Sciatic nerve (tissue), 2 donors: ENCODE results near the gene LTC4S. TPM values are rescaled to one million over a fixed set of nuclear protein-coding genes. Genes with fewer than 3 reads are reported as not detected.
A peak's percentile ranks its signal among the peaks of the same experiment; 100 is the strongest.
"Not testable (repeated sequence)": the region's sequence is repeated elsewhere in the genome, so short reads cannot be mapped to it uniquely, and the experiment has no call there.

Experiments
- ATAC-seq: fragments of 200-7000 bp; cut with Tn5 transposase; one replicate; pipeline ENCODE4 v1.9.1; 2020; ENCODE audit warnings: mild to moderate bottlenecking, moderate library complexity
- DNase-seq: peaks from one replicate; pipeline ENCODE4 v3.0.0-alpha.2; 2020; ENCODE audit warnings: low spot score
- intact Hi-C: fragments of 100-400 bp; cut with DNase I; formaldehyde crosslinking; loops from one replicate; pipeline ENCODE4 v1.14.2; 2022
- total RNA-seq: library from RNA; stranded (reverse); fragmentation: NEBNext Ultra II Directional; extraction: Animal tissue kit (Norgen Biotek cat#: 25700); gene quantifications from one replicate; pipeline ENCODE4 v1.2.1, GENCODE V29; 2021
- donor health status: DM: no; HTN: no; CAD: no.
- donor health status: DM: no; HTN: no; CAD: no.

The LTC4S gene
- total RNA-seq, 1 donor from 2014 or later, result 21.7 TPM

- intact Hi-C loops, result no loop called here
- no peak for ATAC-seq
- no peak for DNase-seq
These were observed 25.3 kb upstream of the LTC4S start for GRCh38 chr5:179768326-179769085.

DNA sequence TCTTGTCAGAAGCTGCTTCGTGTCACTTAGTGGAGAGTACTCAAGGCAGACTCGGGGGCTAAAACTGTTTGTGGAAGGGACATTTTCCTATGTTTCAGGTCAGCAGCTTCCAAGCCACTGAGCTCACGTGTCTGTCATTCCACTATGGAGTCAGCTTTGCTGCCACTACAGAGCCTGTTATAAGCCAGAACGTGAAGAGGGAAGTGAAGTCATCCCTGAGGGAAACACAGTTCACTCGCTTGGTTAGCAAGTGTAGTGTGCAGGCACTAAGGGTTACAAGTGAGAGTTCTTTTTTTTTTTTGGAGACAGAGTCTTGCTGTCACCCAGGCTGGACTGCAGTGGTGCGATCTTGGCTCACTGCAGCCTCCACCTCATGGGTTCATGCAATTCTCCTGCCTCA lies 24.5 kb upstream of the LTC4S start:
- DNase-seq (no peak), ATAC-seq (no peak)
- intact Hi-C loops, result no loop called here

GRCh38 chr5:179769796-179770195 lies 24.0 kb upstream of the LTC4S start:
- ATAC-seq, result no peak
- intact Hi-C loops, result no loop called here
- DNase-seq, result no peak

DNA sequence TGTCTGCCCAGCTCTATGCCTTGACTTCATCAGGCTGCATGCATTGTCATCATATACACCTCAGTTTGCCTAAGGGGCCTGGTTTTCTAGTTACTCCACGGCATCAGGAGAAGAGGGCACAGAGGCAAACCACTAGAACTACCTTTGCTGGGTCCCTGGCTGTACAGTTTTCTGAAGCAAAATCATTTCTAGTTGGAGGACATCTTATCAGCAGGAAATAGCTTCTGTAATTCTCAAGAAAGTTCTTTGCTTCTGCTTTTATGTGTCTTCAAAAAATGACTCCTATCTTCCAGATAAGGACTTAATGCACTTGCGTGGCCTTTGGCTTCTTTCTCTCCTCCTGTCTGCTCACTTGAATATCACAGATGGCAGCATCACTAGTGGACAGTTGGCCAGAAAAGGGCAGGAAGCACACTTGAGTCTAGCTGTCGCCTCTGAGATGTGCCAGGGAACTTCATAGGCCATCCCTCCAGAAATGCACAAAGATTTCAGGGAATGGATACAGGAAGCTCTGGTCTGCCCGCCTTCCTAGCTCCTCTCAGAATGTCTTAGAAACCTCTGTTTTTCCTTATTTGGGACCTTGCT lies 22.4 kb upstream of the LTC4S start:
- no peak for DNase-seq
- intact Hi-C loops, result no loop called here
- ATAC-seq, result no peak

DNA sequence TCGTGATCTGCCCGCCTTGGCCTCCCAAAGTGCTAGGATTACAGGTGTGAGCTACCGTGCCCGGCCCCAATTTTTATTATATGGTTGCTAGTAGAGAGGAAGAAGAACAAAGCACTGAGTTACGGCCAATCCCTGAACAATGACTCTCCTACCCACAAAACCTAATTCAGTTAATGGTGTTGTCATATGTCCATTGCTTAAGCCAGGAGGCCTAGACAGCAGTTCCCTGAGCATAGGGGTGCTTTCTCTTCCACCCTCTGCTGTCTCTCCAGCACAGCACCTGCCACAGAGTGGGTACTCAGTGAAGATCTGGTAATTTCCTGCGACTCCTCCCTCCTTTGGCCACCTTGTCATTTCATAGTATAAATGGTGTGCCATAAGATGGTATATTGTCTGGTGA lies 21.4 kb upstream of the LTC4S start:
- intact Hi-C loops, result no loop called here
- ATAC-seq (no peak), DNase-seq (no peak)

DNA sequence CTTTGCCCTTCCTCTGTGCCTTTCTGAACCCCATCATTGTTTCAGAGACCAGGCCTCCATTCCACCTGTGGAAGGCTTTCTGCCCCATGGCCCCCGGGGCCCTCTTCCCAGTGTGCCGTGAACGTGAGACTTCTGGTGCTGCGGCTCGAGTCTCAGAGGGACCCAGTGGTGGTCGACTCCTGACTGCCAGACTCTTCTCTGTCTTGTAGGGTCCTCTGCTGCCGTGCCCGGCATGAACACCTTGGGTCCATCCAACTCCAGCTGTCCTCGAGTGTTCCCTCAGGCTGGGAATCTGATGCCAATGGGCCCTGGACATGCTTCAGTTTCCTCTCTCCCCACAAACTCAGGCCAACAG lies 20.1 kb upstream of the LTC4S start:
- no peak for DNase-seq
- intact Hi-C loops, result no loop called here
- no peak for ATAC-seq

GRCh38 chr5:179774442-179774841 lies 19.3 kb upstream of the LTC4S start:
- ATAC-seq, result no peak
- intact Hi-C loops, result no loop called here
- DNase-seq, result no peak

- ATAC-seq (no peak), DNase-seq (no peak)
- intact Hi-C loops, result no loop called here
These were observed 17.3 kb upstream of the LTC4S start for GRCh38 chr5:179776411-179776938.

- no peak for ATAC-seq
- no peak for DNase-seq
- intact Hi-C loops, result no loop called here
These were observed 16.3 kb upstream of the LTC4S start for GRCh38 chr5:179777456-179777855.

DNA sequence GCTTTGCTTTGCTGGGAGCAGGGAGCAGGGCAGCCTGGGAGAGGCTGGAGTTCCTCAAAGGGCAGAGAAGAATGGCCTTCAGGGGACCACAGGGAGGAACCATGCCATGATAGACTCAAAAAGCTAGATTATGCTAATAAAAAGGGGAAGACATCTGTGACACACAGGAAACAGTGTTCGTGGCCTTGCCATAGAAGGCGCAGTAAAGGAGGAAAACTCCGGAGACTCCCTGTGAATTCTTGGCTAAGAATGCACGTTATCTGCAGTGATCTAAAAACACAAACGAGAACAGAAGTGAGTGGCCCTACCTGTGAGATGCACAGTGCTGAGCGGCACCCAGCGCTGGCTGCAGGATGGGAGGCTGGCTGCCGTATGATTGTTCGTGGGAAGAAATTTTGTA lies 15.9 kb upstream of the LTC4S start:
- DNase-seq (no peak), ATAC-seq (peak; percentile 25)
- intact Hi-C loops, result no loop called here

DNA sequence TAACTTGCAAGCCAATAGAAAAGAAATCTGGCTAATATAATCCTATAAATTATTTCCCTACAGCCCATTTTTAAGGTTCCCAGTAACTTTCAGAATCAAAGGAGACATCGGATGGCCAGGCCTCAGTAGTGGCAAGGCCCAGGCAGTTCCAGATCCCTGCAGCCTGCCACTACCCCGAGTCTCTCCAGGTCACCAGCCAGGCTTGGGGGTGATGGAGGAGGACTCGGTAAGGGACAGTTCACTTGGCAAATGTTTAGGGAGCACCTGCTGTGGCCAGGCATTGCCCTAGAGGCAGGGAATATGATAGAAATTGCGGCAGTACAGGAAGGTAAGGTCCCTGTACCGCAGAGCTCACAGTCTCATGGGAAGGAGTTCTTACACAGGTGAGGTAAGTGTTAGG lies 15.2 kb upstream of the LTC4S start:
- ATAC-seq (no peak), DNase-seq (no peak)
- intact Hi-C loops, result no loop called here

GRCh38 chr5:179779826-179780225 lies 14.0 kb upstream of the LTC4S start:
- intact Hi-C loops, result no loop called here
- ATAC-seq (no peak), DNase-seq (no peak)

DNA sequence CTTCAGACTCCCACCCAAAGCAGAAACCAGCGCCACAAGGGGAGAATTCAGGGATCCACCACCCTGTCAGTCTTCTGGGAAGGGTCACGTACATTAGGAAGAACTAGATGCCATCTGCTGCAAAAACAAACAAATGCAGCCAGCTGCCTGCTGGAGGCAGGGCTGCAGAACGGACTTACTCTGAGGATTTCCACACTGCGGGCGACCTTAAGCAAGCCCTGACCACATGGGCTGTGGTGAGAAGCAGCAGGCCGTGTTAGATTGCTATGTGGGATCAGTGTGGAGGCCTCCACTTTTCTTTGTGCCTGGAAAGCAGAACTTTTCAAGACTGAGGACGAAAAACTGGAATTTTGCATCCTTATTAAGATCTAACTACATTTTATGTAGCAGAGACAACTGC lies 13.4 kb upstream of the LTC4S start:
- ATAC-seq (no peak), DNase-seq (no peak)
- intact Hi-C loops, result no loop called here

- DNase-seq (no peak), ATAC-seq (no peak)
- intact Hi-C loops, result no loop called here
These were observed 11.9 kb upstream of the LTC4S start for GRCh38 chr5:179781846-179782245.

DNA sequence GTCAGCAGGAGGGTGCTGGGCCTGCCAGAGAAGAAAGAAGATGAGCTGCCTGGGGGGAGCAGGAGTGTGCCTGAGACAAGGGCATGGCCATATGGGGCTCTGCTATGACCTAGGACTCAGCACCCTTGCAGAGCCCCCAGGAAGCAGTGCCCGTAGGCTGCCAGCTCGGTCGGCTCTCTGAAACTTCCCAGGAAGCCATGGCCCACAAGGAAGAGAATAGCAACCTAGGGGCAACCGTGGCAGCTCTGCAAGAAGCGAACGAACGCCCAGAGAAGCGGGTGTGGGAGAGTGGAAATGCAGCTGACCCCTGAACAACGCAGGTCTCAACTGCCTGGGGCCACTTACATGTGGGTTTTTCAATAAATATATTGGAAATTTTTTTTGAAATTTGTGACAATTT lies 10.7 kb upstream of the LTC4S start:
- intact Hi-C loops, result no loop called here
- DNase-seq (no peak), ATAC-seq (no peak)

GRCh38 chr5:179786861-179787260 lies 6.9 kb upstream of the LTC4S start:
- intact Hi-C loops, result no loop called here
- ATAC-seq (no peak), DNase-seq (no peak)

GRCh38 chr5:179788193-179788854 lies 5.5 kb upstream of the LTC4S start:
- ATAC-seq (no peak), DNase-seq (no peak)

GRCh38 chr5:179789278-179789677 lies 4.5 kb upstream of the LTC4S start:
- ATAC-seq, intact Hi-C loops, DNase-seq: not testable (repeated sequence)

More at GRCh38 chr5:179788193-179788854, 5.5 kb upstream of the LTC4S start:
- intact Hi-C loops, result no loop called here

- DNase-seq, result no peak
These were observed 1.7 kb upstream of the LTC4S start for GRCh38 chr5:179791881-179792611.

More at GRCh38 chr5:179791881-179792611, 1.7 kb upstream of the LTC4S start:
- intact Hi-C loops, result no loop called here
- peak; percentile 5 for ATAC-seq
